BLaER1 (cell line): Measurements from ENCODE around the gene CFAP57.

Experiments
- H3K27ac ChIP-seq: shearing (Covaris generic); formaldehyde crosslinking; 2 replicates; pipeline ENCODE4 v1.8.1; 2022
- H3K27me3 ChIP-seq: shearing (Covaris generic); formaldehyde crosslinking; 2 replicates; pipeline ENCODE4 v1.8.1; 2022
- H3K36me3 ChIP-seq: shearing (Covaris generic); formaldehyde crosslinking; 2 replicates; pipeline ENCODE4 v1.8.1; 2022
- H3K4me1 ChIP-seq: shearing (Covaris generic); formaldehyde crosslinking; 2 replicates; pipeline ENCODE4 v1.8.1; 2022
- H3K4me2 ChIP-seq: shearing (Covaris generic); formaldehyde crosslinking; 2 replicates; pipeline ENCODE4 v1.8.1; 2022
- H3K4me3 ChIP-seq: shearing (Covaris generic); formaldehyde crosslinking; 2 replicates; pipeline ENCODE4 v1.8.1; 2022
- H3K9ac ChIP-seq: shearing (Covaris generic); formaldehyde crosslinking; 2 replicates; pipeline ENCODE4 v1.8.1; 2022
- H3K9me3 ChIP-seq: shearing (Covaris generic); formaldehyde crosslinking; 2 replicates; pipeline ENCODE4 v1.8.1; 2022
- H4K20me1 ChIP-seq: shearing (Covaris generic); formaldehyde crosslinking; 2 replicates; pipeline ENCODE4 v1.8.1; 2022
- Cebpa-rat ChIP-seq: shearing (Covaris generic); IDR thresholded peaks from 2 replicates; pipeline ENCODE4 v1.8.1; 2022

Gene CFAP57

DNA sequence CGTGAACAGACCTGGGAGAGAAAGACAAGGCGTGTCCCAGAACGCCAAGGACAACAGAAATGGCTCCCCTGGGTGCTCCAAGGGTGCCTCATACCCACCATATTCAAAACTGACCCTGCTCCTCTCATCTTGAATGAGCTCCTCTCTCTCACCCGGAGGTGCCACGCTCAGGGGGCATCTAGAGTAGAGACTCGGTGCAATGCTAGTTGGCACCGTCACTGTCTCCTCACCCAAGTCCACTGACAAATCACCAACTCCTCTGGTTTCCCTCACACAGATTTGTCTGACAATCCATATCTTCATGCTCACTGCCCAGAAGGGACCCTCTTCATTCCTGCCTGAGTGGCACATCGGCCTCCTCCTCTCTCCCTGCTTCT is 102.7 kb downstream of the CFAP57 start:
- TF ChIP-seq Cebpa-rat, result no peak
- no peaks in the 10 kb centered on the region for H4K20me1 ChIP-seq
- H3K9me3 ChIP-seq, result no peaks in the 10 kb centered on the region; the same call in 1 of the 2 replicates
- no peaks in the 10 kb centered on the region for H3K36me3 ChIP-seq
- peak overlapping the region; percentile 65 for H3K4me2 ChIP-seq
- H3K4me3 ChIP-seq, result no peak overlapping the region
- H3K27me3 ChIP-seq, result no peaks in the 10 kb centered on the region
- H3K27ac ChIP-seq, result peak overlapping the region; percentile 67
- peaks cover 16% of the 10 kb centered on the region for H3K4me1 ChIP-seq
- H3K9ac ChIP-seq, result no peak overlapping the region; the same call in 1 of the 2 replicates

DNA sequence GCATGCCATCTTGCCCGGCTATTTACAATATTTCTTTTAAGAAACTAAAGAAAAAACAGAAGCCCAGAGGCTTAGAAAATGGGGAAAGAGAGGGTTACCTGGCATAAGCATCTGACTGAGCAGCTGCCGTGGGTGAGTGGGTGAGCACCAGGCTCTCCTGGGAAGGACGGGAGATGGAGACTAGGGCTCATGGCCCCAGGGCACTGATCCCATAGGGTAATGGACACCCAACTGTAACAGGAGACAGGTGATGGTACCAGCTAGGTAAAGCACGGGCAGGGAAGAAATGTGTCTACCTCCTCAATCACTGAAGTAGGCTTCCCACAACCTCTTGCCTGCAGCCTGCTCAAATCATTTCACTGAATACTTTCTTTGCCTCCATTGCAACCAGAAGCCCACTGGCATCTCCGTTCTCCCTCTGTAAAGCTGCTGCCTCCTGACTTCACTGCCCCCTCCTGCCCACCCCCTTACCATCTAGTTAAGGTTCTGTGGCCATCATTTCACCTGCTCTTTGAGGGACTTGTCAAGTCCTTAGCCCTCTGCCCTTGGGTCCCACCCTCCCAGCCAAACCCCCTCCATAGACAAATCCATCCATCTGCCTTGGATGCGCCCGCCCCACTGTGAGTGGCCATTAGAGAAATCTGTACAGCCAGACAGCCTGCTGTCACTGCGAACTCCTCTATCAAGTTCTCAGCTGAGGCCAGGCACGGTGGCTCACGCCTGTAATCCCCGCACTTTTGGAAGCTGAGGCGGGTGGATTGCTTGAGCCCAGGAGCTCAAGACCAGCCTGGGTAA is 103.9 kb downstream of the CFAP57 start:
- peaks cover 16% of the 10 kb centered on the region for H3K4me1 ChIP-seq
- no peak for TF ChIP-seq Cebpa-rat
- no peaks in the 10 kb centered on the region; the same call in 1 of the 2 replicates for H3K9me3 ChIP-seq
- no peak overlapping the region; the same call in 1 of the 2 replicates for H3K27ac ChIP-seq
- H3K4me2 ChIP-seq, result no peak overlapping the region
- H4K20me1 ChIP-seq, result no peaks in the 10 kb centered on the region
- no peak overlapping the region for H3K4me3 ChIP-seq
- no peaks in the 10 kb centered on the region for H3K27me3 ChIP-seq
- H3K36me3 ChIP-seq, result no peaks in the 10 kb centered on the region
- H3K9ac ChIP-seq, result no peak overlapping the region

DNA sequence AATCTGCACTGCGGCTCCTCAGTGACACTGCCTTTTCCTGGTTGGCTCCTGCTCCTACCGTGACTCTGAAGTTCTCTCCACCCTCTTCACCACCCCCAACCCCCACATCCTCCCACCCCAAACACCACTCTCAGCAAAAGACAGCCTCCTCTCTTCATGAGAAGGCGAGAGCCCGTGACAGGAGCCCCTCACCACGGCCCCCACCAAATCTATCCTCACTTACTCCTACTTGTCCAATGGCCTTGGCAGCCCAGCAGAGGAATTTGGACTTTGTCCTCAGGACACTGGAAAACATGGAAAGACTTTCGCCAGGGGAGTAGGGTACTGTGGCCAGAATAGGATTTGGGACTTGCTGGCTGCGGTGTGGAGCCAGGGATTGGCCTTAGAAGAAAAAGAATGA is 104.5 kb downstream of the CFAP57 start:
- H3K27ac ChIP-seq, result no peak overlapping the region
- H3K4me2 ChIP-seq, result no peak overlapping the region
- peaks cover 16% of the 10 kb centered on the region for H3K4me1 ChIP-seq
- no peaks in the 10 kb centered on the region for H4K20me1 ChIP-seq
- no peak overlapping the region for H3K9ac ChIP-seq
- no peak overlapping the region for H3K4me3 ChIP-seq
- H3K36me3 ChIP-seq, result no peaks in the 10 kb centered on the region
- no peaks in the 10 kb centered on the region; the same call in 1 of the 2 replicates for H3K9me3 ChIP-seq
- TF ChIP-seq Cebpa-rat, result no peak
- H3K27me3 ChIP-seq, result no peaks in the 10 kb centered on the region

DNA sequence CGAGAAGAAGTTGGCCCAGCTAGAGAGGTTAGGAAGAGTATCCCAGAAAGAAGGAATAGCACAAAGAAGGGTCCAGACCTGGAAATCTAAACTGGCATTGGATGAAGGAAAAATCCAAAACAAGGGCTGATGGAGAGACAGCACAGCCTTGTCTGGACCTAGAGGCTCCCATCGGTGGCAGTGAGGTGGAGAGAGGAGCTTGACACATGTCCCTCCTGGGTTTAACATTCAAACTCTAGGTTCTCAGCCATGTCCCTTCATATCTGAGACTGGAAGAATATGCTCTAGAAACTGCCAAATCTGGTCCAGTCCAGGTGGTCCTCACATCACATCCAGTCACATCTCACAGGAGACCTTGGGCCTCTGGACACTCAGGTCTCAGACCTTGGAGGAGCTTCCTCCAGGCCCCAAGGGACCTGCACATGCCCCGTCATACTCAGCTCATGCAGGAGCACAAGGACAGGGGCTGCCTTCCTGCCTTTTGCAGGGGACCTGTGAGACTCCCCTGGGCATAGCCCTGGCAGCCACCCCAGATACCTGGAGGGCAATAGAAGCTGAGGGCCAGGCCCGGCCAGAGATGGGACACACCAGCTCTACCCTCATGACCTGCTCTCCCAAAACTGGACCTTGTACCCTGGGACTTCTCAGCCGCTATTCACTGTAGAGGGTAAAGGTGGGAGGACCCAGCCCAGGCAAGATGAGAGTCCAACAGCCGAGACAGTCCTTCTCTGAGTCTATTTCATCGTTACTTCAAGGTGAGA is 105.2 kb downstream of the CFAP57 start:
- no peaks in the 10 kb centered on the region for H3K27me3 ChIP-seq
- no peaks in the 10 kb centered on the region for H4K20me1 ChIP-seq
- H3K9ac ChIP-seq, result no peak overlapping the region
- no peak for TF ChIP-seq Cebpa-rat
- H3K4me1 ChIP-seq, result peaks cover 16% of the 10 kb centered on the region
- no peak overlapping the region for H3K4me3 ChIP-seq
- H3K27ac ChIP-seq, result no peak overlapping the region
- no peak overlapping the region for H3K4me2 ChIP-seq
- H3K9me3 ChIP-seq, result no peaks in the 10 kb centered on the region; the same call in 1 of the 2 replicates
- H3K36me3 ChIP-seq, result no peaks in the 10 kb centered on the region

DNA sequence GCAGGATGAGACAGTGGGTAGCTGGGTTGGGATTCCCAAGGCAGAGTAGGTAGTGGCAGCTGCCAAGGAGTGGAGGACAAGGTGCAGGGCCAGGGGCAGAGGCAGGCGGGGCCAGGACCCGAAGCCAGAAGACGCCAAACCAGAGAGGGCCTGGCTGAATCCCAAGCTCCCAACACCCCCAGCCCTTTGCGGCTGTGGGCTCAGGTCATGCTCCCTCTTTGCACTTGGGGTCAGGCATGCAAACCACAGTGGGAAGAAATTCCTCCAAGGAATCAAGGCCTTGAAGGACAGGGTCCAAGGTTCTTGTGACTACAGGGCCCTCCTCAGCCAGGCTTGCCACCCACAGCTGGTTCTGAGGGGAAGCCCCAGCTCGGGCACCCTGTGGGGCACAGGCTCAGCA is 107.0 kb downstream of the CFAP57 start:
- Histone ChIP-seq H3K4me2 (no peak overlapping the region), H3K36me3 (no peaks in the 10 kb centered on the region), H3K9ac (no peak overlapping the region), H3K4me3 (no peak overlapping the region), H3K27me3 (no peaks in the 10 kb centered on the region), H3K4me1 (peaks cover 9% of the 10 kb centered on the region), H3K27ac (no peak overlapping the region), H3K9me3 (no peaks in the 10 kb centered on the region), H4K20me1 (no peaks in the 10 kb centered on the region)
- no peak for TF ChIP-seq Cebpa-rat

DNA sequence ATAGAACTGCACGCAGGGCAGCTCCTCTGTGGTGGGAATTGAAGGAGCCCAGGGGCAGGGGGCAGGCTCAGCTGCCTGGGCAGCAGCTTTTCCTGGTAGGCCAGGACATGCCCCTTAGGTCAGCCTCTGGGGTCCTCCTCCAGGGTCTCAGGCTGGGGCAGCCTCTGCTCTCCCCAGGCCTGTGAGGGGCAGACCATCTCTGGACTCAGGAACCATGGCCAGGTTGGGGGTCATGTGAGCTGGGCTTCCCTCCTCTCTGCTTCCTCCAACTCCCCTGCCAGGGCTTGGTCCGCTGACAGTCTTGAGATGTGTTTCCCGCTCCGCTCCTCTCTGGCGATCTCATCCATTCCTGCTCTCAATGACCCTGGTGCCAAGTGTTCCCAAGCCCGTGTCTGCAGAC is 107.5 kb downstream of the CFAP57 start:
- H3K4me1 ChIP-seq, result peaks cover 4% of the 10 kb centered on the region
- no peaks in the 10 kb centered on the region for H3K36me3 ChIP-seq
- H4K20me1 ChIP-seq, result no peaks in the 10 kb centered on the region
- H3K27me3 ChIP-seq, result no peaks in the 10 kb centered on the region
- H3K4me3 ChIP-seq, result no peak overlapping the region
- no peaks in the 10 kb centered on the region for H3K9me3 ChIP-seq
- H3K27ac ChIP-seq, result no peak overlapping the region
- H3K9ac ChIP-seq, result no peak overlapping the region
- no peak for TF ChIP-seq Cebpa-rat
- no peak overlapping the region for H3K4me2 ChIP-seq

DNA sequence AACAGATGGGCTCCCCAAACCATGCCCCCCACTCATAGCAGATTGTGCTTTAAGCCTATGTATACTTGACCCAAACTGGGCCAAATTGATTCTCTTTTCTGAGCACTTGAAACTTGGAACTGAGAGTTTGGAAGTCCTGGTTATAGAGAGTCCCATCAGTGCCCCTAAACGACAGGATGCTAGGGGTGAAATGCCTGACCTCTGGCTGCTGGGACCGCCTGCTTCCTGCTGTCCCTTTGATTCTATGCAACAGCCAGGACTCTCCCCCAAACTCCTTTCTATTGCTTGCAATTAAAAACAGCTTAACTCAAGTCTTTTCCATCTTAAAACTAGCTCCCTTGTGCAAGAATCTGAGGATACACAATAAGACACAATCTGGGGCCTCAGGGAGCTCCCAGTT is 108.6 kb downstream of the CFAP57 start:
- Histone ChIP-seq H3K27ac (no peak overlapping the region), H3K4me2 (no peak overlapping the region), H3K9me3 (no peaks in the 10 kb centered on the region), H3K36me3 (no peaks in the 10 kb centered on the region), H3K27me3 (no peaks in the 10 kb centered on the region), H3K4me1 (peaks cover 8% of the 10 kb centered on the region; the same call in 1 of the 2 replicates), H4K20me1 (no peaks in the 10 kb centered on the region), H3K4me3 (no peak overlapping the region), H3K9ac (no peak overlapping the region)
- no peak for TF ChIP-seq Cebpa-rat

DNA sequence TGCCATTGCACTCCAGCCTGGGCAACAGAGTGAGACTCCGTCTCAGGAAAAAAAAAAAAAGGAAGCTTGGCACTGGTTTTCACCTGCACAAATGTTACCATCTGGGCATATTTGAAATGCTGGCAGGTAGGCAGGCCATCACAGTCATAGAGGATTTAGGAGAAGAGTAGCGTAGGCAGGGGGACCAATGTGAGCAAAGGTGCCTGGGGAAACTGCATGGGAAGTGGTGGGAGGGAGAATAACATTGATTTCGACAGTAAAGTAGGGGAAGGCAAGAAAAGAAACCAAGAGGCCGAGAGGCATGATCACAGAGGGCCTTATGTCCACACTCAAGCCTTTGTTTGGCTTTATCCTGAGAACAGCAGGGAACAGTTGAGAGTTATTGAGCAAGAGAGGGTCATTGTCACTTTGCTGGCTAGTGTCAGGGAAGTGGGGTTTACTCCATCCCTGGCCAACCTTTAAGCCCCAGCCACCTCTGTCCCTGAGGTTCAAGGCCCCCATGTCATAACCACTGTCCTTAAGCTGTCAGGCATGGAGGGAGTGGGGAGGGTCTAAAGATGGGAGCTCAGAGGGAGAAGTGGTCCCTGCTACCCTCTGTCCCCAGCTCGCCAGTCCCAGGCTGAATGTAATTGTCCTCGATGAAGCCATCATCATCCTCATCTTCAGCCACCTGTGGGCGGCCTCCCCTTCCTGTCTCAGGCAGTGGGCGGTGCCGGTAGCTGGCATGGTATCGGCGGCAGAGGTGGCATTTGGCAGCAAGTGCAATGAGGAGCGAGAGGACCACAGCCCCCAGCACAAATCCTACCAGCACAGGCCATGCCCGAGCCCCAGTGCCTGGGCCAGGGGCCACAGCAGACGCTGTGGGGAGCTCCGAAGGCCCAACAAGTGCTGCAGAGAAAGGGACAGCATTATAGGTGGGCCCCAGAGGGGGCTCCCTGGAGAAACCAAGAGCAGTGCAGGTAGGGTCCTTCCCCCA is 110.4 kb downstream of the CFAP57 start:
- no peaks in the 10 kb centered on the region for H3K9me3 ChIP-seq
- no peak for TF ChIP-seq Cebpa-rat
- H3K27ac ChIP-seq, result no peak overlapping the region
- H3K36me3 ChIP-seq, result no peaks in the 10 kb centered on the region
- no peak overlapping the region for H3K9ac ChIP-seq
- H3K4me2 ChIP-seq, result no peak overlapping the region
- H3K27me3 ChIP-seq, result no peaks in the 10 kb centered on the region
- H3K4me1 ChIP-seq, result peaks cover 8% of the 10 kb centered on the region; the same call in 1 of the 2 replicates
- H4K20me1 ChIP-seq, result no peaks in the 10 kb centered on the region
- H3K4me3 ChIP-seq, result no peak overlapping the region

DNA sequence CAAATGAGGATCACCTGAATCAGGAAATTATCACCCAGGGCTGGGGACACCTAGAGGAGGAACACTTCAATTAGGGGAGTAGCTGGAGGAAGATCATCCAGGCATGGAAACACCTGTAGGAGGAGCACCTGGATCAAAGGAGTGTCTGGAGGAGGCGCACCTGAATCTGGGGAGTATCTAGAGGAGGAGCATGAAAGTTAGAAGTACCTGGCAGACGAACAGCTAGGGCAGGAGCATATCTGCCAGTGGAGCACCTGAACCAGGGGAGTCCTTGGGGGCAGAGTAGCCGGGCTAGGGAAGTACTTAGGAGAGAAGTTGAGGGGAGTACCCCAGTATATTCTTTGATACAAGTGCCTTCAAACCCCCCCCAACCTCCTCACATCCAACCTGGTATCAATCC is 111.9 kb downstream of the CFAP57 start:
- Histone ChIP-seq H3K36me3 (no peaks in the 10 kb centered on the region), H3K4me2 (no peak overlapping the region), H4K20me1 (no peaks in the 10 kb centered on the region), H3K4me3 (no peak overlapping the region), H3K27ac (no peak overlapping the region), H3K27me3 (no peaks in the 10 kb centered on the region), H3K9ac (no peak overlapping the region), H3K4me1 (peaks cover 8% of the 10 kb centered on the region; the same call in 1 of the 2 replicates), H3K9me3 (no peaks in the 10 kb centered on the region)
- TF ChIP-seq Cebpa-rat, result no peak
